Hematopoietic multipotent progenitor cell (in vitro differentiated cells): ENCODE measurements around the gene ASB6. TPM values are rescaled to one million over a fixed set of nuclear protein-coding genes. Genes with fewer than 3 reads are reported as not detected.

Experiments used
- DNase-seq, 3 donors: peaks; one replicate each; pipeline ENCODE4 v3.0.0-alpha.2; 2011 to 2015; ENCODE audit warnings: low read depth in 2 of 3, low spot score in 2 of 3
- total RNA-seq: library from RNA; depleted of rRNA; stranded (reverse); fragments of >200 nt; gene quantifications from one replicate; pipeline ENCODE4 v1.2.3, GENCODE V29; 2012

Gene ASB6
- total RNA-seq, 1 donor = 15.9 TPM

DNA sequence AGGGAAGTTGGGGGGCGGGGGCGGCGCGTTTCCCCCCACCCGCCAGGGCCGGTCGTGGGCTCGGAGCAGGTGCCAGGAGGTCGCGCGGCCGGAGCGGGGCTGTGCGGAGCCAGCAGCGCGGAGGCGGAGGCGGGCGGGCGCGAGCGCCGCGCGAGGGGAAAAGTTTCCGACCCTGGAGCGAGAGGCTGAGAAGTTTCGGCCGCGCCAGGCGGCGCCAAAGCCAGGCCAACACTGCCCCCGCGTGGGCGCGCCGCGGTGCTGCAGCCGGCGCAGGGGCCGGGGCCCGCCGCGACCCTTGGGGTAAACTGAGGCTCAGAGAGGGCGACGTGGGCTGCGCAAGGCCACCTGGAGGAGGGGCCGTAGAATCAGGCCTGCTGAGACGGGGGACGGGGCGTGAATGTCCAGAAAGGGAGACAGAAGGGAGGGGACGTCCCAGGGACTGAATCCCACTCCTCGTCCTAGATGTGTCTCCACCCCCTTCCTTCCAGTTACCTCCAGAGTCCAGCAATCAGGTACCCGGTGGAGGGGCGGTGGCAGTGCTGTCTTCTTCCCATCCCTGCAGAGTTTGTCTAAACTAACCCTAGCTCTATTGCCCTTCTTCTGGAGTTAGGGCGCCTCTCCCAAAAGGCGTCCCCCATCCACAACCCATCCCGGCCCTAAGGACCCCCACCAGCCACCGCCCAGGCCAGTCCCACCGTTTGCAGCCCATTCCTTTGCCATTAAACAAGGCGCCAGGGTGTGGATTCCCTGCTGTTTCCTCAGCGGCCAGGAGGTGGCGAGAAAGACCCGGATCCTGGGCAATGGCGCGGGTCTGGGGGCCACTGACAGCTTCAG, 31.3 kb downstream of the ASB6 start:
- peak in 2 of 3 donors; percentile 65 to 80 for DNase-seq

DNA sequence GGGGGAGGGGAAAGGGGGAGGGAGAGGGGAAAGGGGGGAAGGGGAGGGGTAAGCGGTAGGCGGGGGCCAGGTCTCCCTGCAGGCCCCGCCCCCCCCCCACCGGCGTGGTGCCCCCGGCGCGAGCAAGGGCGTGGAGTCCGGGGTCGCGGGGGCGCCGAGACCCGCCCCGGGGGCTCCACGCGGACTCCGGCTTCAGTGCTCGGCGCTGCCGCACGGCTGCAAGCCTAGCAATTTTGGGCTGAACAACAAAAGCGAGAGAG, 31.8 kb downstream of the ASB6 start:
- DNase-seq = no peak

DNA sequence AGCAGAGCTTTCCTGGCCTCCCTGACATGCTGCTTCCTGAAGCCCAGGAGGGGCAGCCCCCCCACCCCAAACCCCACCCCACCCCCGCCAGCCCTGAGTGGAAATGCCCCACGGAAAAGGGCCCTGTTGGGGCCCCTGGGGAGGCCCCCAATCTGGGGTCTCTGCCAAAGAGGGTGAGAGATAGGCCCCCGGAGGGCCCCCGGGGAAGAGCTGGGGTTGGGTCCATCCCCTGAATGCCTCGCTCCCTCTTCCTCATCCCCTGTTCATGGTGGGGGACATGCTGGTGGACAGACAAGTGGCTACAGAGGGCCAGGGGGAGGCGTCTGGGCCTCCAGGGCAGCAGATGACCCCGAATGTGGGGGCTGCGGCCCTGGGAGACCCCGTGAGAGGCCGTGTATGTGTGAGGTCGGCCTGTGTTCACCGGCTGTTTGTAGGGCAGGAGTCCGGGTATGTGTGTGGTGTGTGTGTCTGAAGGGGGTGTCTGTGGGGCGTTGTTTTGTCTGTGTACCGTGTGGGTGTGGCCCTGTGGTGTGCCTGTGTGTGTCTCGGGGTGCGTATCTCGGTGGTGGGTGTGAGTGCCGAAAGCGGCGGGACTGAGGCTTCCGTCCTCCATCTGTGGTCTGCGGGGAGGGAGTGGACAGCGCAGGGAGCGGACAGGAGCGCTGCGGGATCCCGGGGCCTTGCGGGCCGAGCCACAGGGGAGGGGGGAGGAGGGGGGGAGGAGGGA, 32.3 kb downstream of the ASB6 start:
- peak in 2 of 3 donors; percentile 59 to 60 for DNase-seq

DNA sequence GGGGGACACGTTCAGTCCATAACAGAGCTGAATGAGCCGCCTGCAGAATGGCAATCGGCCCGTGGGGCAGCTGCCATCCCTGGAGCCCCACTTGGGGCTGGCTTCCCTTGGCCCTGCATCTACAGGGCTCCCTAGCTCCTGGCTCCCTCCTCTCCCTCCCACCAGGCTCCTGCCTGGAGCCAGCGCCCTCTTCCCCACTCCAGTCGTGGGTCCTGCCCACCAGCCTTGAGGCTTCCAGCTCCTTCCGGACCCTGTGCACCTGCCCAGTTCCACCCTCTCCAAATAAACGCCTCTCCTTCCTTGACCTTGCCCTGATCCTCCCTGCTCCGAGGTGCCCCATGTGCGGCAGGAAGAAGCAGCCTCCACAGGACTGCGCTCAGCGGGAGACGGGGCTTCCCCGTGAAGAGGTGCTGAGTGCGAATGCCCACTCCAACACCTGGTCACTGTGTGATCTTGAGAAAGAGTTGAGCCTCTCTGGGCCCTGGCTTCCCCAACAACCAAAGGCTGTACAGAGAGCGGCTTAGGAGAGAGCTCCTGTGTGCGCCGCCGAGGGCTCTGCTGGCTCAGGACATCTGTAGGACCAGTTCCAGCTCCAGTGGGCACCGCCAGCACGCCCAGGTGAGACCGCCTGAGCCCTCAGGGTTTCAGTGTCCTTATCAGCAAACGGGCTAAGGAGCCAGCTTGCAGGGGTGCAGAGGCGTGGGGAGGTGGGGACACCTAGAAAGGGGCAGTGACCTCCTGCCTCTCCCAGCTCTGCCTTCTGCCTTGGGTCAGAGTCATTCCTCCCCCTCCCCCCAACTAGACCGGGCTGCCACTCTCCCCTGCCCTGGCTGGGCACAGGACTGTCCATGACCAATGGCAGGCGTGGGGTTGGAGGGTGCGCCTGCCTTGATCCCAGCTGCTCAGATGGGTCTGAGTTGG, 33.1 kb downstream of the ASB6 start:
- no peak for DNase-seq

DNA sequence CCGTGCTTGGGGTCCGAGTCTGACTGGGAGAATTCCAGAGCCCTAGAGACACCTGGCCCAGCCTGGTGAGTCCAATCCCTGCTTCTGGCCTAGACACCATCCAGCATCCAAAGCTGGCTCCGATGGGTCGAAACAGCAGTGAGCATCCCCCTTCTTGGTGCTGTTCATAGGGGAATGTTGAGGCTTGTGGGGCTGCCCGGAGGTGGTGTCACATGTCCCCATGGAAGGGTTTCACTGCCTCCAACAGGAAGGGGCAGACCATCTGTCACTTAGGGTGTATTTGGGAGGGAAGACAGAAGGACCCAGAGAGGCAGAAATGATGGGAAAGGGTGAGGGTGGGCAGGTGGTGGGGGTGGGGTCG, 34.9 kb downstream of the ASB6 start:
- no peak for DNase-seq

DNA sequence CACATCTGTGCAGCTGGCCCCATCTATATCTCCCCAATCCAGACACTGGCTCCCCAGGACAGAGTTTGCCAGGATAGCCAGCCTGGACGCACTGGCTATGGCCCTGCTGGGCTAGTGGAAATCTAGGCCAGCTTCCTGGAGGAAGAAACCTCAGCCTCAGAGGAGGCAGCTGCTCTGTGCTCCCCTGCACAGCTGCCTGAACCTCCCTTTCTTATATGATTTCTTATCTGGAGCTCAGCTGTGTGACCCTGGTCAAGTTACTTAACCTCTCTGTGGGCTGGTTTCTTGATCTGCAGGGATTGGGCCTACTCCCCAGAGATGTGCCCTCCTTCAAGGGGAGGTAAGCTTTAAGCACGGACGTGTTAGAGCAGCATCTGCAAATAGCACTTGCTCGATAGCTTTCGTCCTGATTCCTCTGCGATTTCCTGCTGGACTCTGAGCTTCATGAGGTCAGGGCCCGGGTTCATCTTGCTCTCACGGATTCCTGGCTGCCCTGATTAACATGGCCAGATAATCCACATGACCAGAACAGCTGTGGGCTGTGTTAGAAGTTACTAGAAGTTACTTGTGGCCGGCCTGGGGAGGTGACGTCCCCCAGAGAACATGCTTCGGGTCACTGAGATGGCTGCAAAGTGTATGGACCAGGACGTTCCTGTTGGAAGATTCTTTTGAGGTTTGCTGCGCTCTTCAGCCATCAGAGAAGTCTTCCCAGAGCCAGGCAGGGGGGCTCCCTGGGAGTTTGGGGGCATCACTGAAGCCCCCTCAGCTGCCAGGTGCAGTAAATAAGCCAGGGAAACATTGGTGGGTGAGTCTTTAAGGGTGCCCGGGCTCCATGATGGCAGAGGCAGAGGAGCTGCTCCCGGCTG, 35.6 kb downstream of the ASB6 start:
- no peak for DNase-seq

DNA sequence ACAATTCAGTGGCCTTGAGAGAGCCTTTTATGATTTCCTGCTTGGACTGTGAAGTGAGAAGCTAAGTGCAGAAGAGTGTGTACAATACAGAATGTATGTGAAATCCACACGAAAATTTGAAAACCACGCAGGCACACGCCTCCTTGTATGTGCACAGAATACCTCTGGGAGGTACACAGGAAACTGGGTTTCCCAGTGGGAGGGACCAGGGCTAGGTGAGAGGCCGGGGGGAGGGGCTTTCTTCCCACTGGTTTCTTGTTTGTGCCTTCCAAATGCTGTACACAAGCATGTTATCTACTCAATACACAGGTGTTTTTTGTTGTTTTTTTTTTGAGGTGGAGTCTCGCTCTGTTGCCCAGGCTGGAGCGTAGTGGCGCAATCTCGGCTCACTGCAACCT, 37.2 kb downstream of the ASB6 start:
- no peak for DNase-seq

DNA sequence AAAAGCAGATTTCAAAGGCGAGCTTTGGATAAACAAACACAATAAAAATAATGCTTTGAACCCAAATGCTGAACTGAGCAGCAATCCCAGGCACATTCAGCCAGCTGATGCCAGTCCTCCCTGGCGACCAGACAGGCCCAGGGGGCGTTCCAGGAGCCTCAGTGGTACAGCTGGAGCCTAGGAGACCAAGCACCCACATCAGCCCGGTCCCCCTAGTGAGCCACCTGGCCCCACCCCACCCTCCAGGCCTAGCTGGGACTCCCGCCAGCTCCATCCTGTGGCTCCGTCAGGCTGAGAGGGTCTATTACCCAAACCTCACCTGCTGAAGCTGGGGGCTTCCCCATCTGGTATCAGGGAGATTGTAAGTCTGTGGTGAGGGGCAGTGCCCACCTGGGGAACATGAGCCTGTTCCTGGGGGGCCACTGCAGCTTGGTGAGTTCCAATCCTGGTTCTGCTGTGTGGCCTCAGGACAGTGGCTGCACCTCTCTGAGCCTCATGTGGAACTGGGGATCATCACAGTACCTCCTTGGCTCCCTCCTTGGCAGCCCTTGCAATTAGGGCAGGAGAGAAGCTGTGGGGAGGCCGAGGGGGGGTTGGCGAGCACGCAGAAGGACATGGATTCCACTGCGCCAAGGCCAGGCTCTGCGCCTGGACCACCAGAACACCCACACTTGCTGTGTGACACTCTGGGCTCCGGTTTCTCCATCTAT, 37.7 kb downstream of the ASB6 start:
- no peak for DNase-seq

DNA sequence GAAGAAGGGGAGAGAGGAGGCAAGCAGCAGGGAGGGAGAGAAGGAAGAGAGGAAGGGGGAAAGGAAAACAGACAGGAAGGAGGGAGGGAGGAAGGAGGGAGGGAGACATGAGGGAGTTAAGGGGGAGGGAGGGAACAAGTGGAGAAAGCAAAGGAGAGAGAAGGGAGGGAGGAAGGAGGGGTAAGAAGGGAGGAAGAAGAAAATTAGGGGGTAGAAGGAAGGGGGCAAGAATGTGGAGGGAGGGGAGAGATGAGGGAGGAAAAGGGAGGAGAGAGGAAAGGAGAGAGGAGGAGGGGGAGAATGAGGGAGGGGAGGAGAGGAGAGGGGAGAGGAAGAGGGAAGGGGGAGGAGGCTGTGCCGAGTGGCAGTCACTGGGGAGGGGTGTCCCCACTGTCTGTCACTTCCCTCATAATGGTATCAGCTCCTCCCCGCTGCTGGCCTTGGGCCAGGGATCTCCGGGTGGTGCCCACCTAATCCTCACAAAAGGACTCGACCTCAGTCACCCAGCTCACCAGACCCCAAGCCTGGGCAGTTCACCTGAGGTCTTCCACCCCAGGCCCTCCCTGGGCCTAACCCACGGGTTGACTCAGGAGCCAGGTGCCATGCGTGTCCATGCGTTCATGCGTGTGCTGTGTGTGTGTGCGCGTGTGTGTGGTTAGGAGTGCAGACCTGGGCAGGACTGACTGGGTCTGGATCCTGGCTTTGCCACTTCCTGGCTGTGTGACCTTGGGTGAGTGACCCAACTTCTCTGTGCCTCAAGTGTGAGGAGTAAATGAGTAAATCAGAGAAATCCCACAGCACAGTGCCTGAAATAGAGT, 39.1 kb downstream of the ASB6 start:
- peak in 2 of 3 donors; percentile 64 to 65 for DNase-seq

DNA sequence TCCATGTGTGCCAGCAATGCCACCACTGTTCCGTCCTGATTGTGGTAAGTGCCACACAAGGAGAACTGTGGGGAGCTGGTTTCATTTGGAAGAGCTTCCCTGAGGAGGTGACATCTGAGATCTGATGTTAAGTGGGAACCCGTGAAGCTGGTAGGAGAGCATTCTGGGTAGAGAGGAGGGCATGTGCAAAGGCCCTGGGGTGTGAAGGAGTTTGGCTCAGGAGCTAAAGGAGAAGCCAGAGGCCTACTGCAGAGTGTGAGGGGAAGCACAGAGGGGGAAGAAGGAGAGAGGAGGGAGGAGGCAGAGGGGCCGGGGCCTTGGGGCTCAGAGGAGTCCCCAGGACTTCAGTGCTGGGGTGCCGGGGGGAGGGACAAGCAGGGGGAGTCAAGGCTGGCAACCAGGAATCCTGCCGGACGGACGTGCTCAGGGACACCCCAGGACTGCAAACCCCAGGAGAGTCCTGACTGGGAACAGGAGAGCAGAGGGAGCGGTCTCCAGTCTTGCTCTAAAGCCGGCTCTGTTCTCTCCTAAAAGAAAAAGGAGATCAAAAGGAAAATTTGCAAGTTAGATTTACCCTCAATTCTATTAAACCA, 40.8 kb downstream of the ASB6 start:
- DNase-seq = no peak

DNA sequence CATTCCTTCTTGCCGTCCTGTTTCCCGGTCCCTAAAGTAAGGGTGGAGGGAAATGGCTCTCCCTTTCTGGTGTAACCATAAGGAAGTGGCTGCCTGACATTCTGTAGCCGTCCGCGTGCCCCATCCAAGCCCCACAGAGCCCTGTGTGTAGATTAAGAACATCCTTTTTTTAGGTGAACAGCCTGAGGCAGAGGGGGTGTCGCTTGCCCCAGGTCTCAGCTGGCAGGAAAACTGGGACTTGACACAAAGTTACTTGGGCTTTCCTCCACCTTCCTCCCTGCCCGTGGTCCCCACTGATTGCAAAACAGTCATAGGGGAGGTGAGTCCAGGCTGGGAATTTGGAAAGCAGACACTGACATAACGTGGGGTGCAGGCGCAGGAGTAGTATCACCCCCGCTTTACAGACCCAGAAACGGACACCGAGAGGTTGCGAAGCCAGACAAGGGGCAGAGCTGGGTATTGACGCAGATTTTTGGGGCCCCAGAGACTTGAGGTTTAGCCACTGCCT, 43.8 kb downstream of the ASB6 start:
- DNase-seq = peak in 1 of 3 donors; percentile 17

DNA sequence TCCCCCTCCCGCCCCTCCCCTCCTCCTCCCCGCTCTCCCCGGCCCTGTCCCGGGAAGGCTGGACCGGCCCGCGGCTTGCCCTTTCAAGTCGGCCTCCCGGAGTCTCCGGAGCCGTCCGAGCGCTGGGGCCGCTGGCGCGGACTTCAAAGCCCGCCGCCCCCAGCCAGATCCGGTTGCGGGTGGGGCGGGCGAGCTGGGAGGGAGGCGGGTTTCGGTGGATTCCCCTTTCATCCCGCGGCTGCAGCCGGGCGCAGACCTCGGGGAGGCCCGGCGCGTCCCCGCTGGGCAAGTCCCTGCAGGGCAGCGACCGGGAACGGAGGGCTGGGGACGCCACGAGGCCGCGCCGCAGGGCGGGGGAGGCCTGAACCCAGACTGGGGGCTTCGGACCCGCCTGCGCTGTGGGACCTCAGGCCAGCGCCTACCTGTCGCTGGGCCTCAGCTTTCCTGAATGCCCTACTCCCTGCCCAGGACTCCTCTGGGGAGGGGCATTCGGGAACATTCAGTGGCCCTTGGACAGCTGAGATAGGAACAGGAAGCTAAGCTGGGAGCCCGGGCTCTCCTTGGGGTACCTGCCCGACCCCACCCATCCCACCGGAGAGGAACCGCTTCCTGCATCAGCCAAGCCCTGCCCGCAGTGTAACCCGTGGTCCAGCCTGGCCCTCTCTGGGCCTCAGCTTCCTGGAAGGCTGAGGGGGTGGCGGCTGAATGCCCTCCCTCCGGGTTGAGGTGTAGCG, 44.4 kb downstream of the ASB6 start:
- peak in 1 of 3 donors; percentile 25 for DNase-seq

DNA sequence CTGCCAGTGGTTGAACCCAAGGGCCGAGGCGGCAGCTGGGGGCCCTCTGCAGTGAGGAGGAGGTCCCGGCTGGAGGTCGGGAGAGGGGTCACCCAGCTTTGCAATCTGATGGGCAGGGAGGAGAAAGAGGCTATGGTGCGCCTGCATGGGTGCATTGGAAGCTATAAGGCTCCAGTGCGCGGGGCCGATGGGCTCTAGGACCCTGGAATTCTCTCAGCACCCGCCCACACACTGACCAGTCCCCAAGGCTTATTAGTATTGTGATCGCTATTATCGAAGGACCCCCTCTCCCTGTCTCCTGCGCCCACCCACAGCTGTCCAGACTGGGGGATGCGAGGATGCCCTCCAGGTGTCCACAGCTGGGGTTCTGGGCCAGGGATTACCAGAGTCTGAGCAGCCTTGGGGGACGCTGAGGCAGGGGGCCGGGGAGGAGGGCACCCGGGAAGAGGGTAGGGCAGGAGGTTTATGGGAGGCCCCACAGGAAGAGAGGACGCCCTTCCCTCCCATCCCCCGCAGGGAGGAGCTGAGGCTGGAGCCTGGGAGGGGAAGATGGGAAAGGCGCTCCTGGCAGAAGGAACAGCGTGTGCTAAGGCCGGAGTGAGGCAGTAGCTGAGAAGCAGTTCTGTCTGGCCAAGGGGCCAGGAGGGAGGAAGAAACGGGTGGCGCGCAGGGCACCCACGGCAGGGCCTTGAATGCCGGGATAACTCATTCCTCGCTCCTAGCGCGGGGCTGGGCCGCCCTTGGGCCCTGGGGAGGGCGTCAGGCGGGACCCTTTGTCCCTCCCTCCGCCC, 45.2 kb downstream of the ASB6 start:
- no peak for DNase-seq

DNA sequence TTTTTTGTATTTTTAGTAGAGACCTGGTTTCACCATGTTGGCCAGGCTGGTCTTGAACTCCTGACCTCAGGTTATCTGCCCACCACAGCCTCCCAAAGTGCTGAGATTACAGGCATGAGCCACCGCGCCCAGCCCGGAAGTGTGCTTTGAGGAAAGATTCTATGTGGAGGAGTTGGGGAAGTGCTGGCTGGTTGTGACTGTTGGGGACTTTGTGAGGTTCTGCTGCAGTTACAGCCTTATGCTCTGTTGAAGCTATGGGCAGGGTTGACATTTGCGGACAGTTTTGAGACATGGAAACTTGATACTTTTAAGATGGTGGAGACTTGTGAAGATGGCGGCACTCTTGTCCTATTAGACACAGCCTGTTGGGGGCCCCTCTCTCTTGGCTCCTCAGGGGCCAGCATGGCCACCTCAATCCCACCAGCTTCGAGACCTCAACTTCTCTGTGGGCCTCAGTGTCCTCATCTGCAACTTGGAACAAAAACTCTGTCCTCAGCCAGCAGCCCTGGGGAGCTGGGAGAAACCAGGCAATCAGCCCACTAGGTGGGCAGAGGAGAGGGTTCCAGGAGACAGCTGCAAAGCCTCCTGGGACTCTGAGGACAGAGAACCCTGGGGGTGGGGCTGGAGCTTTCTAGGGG, 45.9 kb downstream of the ASB6 start:
- DNase-seq = peak in 1 of 3 donors; percentile 76

DNA sequence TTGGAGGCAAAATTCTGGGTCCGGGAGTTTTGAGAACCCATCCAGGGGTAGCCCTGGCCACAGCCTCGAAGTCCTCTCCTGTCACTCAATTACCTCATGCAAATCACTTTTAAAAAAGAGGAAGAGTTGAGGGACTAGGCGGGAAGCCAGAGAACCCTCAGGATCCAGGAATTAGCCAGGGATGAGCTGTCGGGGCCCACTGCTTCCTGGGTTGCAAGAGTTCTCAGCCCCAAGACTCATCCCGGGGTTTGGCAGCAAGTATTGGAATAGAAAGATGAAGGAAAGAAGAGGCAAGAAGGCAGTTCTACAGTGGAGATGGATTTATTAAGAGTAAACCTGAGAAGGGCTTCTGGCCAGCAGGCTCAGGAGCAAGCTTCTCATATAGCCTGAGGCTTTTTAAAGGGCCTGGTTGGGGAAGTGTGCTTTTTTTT, 46.6 kb downstream of the ASB6 start:
- no peak for DNase-seq

DNA sequence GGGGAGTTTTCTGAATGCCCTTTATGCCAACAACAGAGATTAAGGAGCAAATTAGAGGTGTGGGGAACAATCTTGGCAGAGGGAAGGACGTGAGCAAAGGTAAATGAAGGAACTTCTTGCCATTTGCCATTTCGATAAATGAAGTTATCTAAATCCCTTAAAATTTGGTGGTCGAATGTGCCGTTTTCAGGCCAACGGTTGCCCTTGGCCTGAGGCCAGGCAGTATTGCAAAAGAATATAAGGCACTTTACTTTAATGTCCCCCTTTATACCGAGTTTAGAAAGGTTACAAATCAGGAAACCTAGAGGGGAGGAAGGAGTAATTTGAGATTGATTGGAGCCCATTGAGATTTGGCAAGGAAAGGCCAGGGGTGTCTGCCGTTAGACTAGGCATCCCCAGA, 47.3 kb downstream of the ASB6 start:
- DNase-seq = no peak
